SU-DHL-6 (cell line): Measurements from ENCODE around the gene HIGD2B.
"Not testable (repeated sequence)": the region's sequence is repeated elsewhere in the genome, so short reads cannot be mapped to it uniquely, and the experiment has no call there.

Source experiments
- H2AFZ ChIP-seq: fragments of 200-600 bp; sonication (generic); 2 replicates; pipeline ENCODE4 v1.6.1; 2014; ENCODE audit warnings: low read depth, mild to moderate bottlenecking, moderate library complexity, mixed read lengths, antibody characterized with exemption, low read length; ENCODE audit not compliant: severe bottlenecking
- H3F3A ChIP-seq: fragments of 200-600 bp; shearing (Covaris generic); 2 replicates; pipeline ENCODE4 v1.6.0; 2016; ENCODE audit warnings: antibody characterized with exemption, mild to moderate bottlenecking; ENCODE audit not compliant: insufficient read depth
- H3K27ac ChIP-seq: fragments of 200-600 bp; sonication (generic); 2 replicates; pipeline ENCODE4 v1.5.1; 2016; ENCODE audit warnings: low read depth, mild to moderate bottlenecking, low read length, moderate library complexity, mixed read lengths
- H3K27me3 ChIP-seq: fragments of 200-600 bp; sonication (generic), shearing (Covaris generic); 2 replicates; pipeline ENCODE4 v1.6.0; 2014; ENCODE audit warnings: mild to moderate bottlenecking, low read length
- H3K36me3 ChIP-seq: fragments of 200-600 bp; sonication (generic); 2 replicates; pipeline ENCODE4 v1.6.1; 2014; ENCODE audit warnings: mild to moderate bottlenecking, low read length, mixed read lengths
- H3K4me2 ChIP-seq: fragments of 300-600, 200-600 bp; shearing (Covaris generic), sonication (generic); 2 replicates; pipeline ENCODE4 v1.6.0; 2014; ENCODE audit warnings: low read length, low read depth, mild to moderate bottlenecking; ENCODE audit not compliant: poor library complexity, severe bottlenecking
- H3K4me3 ChIP-seq: fragments of 200-600 bp; sonication (generic); 2 replicates; pipeline ENCODE4 v1.5.1; 2014; ENCODE audit warnings: antibody characterized with exemption, low read length, mild to moderate bottlenecking, mixed read lengths; ENCODE audit not compliant: insufficient read depth, poor library complexity, severe bottlenecking
- H3K79me2 ChIP-seq: fragments of 200-600 bp; sonication (generic); 2 replicates; pipeline ENCODE4 v1.6.1; 2014; ENCODE audit warnings: mild to moderate bottlenecking, low read length, moderate library complexity; ENCODE audit not compliant: insufficient read depth
- H3K9ac ChIP-seq: fragments of 200-600 bp; sonication (generic); 2 replicates; pipeline ENCODE4 v1.7.0; 2014; ENCODE audit warnings: mild to moderate bottlenecking, low read length
- H3K9me2 ChIP-seq: fragments of 200-600 bp; sonication (generic); replicated peaks from 2 replicates; pipeline ENCODE4 v1.6.1; 2014; ENCODE audit warnings: low read length; ENCODE audit not compliant: insufficient read depth
- H3K9me3 ChIP-seq: fragments of 200-600 bp; sonication (generic); 2 replicates; pipeline ENCODE4 v1.6.1; 2014; ENCODE audit warnings: low read length, mixed read lengths; ENCODE audit not compliant: insufficient read depth
- H4K20me1 ChIP-seq: fragments of 200-600 bp; sonication (generic); 2 replicates; pipeline ENCODE4 v1.6.1; 2014; ENCODE audit warnings: low read depth, mild to moderate bottlenecking, antibody characterized with exemption, low read length, moderate library complexity, mixed read lengths
- EZH2phosphoT487 ChIP-seq: fragments of 200-600 bp; sonication (generic), shearing (Covaris generic); conservative IDR thresholded peaks from 2 replicates; pipeline ENCODE4 v1.6.1; 2018; ENCODE audit warnings: mild to moderate bottlenecking, antibody characterized with exemption, low read length, moderate library complexity, mixed read lengths
- TF ChIP-seq, protein P1 (sequence below): fragments of 200-600 bp; sonication (generic); IDR thresholded peaks from one replicate; pipeline ENCODE4 v1.5.1; 2017; ENCODE audit warnings: antibody characterized with exemption, mild to moderate bottlenecking, low read length, moderate library complexity; ENCODE audit not compliant: insufficient read depth, poor library complexity, severe bottlenecking

Gene HIGD2B

DNA sequence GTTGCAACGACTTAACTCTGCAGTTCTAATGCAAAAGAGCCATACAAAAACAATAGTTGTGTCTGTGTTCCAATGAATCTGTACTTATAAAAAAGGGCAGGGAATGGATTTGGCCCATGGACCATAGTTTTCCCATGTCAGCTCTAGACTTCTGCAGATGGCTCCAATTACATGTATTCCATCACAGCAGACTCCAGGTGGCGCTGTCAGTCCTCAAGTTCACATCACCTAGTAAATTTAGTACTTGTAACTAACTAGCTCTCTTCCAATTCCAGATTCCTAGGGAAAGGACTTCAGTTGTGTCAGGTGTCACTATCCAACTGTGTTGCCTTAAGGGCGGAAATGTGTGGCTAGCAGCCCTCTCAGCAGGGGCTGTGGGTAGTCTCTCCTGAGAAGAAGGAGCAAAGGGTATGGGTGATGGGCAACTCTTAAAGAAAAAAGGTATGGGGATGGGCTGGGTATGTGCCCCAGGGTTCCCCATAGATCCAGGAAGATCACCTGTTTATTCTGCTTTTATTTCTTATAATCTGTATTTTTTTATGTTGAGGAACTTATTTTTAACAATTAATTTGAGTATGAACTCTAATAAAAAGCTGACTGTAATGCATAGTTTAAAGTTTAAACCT, 36.2 kb upstream of the HIGD2B start:
- Histone ChIP-seq H3K9me2 (no peaks in the 10 kb centered on the region), H4K20me1 (no peaks in the 10 kb centered on the region), H3K9me3 (no peaks in the 10 kb centered on the region), H3K36me3 (no peaks in the 10 kb centered on the region), H3K4me3 (no peak overlapping the region), H3K79me2 (no peaks in the 10 kb centered on the region), H3K27me3 (no peaks in the 10 kb centered on the region), H3K9ac (no peak overlapping the region), H3F3A (no peaks in the 10 kb centered on the region), H3K4me2 (no peak overlapping the region), H3K27ac (no peak overlapping the region), H2AFZ (no peak overlapping the region)
- TF ChIP-seq, protein P1, sequence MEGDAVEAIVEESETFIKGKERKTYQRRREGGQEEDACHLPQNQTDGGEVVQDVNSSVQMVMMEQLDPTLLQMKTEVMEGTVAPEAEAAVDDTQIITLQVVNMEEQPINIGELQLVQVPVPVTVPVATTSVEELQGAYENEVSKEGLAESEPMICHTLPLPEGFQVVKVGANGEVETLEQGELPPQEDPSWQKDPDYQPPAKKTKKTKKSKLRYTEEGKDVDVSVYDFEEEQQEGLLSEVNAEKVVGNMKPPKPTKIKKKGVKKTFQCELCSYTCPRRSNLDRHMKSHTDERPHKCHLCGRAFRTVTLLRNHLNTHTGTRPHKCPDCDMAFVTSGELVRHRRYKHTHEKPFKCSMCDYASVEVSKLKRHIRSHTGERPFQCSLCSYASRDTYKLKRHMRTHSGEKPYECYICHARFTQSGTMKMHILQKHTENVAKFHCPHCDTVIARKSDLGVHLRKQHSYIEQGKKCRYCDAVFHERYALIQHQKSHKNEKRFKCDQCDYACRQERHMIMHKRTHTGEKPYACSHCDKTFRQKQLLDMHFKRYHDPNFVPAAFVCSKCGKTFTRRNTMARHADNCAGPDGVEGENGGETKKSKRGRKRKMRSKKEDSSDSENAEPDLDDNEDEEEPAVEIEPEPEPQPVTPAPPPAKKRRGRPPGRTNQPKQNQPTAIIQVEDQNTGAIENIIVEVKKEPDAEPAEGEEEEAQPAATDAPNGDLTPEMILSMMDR, result peak; percentile 86
- TF ChIP-seq EZH2phosphoT487, result no peak

- not testable (repeated sequence) for H3K4me2 ChIP-seq, H3K9ac ChIP-seq, H3F3A ChIP-seq, H2AFZ ChIP-seq, H3K4me3 ChIP-seq, H3K9me2 ChIP-seq, H3K27ac ChIP-seq, H3K79me2 ChIP-seq, H3K9me3 ChIP-seq, H4K20me1 ChIP-seq, H3K36me3 ChIP-seq, H3K27me3 ChIP-seq
These were observed 22.7 kb upstream of the HIGD2B start for GRCh38 chr15:72708551-72709303.

- H3K4me2 ChIP-seq, result no peak overlapping the region
- H3K27ac ChIP-seq, result no peak overlapping the region
- H3K36me3 ChIP-seq, result no peaks in the 10 kb centered on the region
- H2AFZ ChIP-seq, result no peak overlapping the region
- no peaks in the 10 kb centered on the region for H3K9me2 ChIP-seq
- H3F3A ChIP-seq, result no peaks in the 10 kb centered on the region
- no peaks in the 10 kb centered on the region for H4K20me1 ChIP-seq
- no peak overlapping the region for H3K9ac ChIP-seq
- no peak overlapping the region for H3K4me3 ChIP-seq
- H3K9me3 ChIP-seq, result no peaks in the 10 kb centered on the region
- no peaks in the 10 kb centered on the region for H3K27me3 ChIP-seq
- no peaks in the 10 kb centered on the region for H3K79me2 ChIP-seq
- no peak for TF ChIP-seq EZH2phosphoT487
These were observed 20.3 kb upstream of the HIGD2B start for GRCh38 chr15:72706266-72706665.

DNA sequence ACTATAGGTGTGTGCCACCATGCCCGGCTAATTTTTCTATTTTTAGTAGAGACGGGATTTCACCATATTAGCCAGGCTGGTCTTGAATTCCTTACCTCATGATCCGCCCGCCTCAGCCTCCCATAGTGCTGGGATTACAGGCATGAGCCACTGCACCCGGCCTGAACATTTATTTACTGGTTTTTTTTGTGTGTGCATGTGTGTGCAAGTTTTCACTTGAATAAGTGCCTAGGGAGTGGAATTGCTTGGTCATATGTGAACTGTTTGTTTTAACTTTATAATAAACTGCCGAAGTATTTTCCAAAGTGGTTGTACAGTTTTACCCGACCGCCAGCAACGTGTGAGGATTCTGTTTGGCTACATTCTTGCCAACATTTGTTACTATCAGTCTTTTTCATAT, 14.1 kb upstream of the HIGD2B start:
- Histone ChIP-seq H3K36me3 (0 out of 2 replicates have a peak, but pooled peaks cover 4% of the 10 kb centered on the region), H3K9me2 (no peaks in the 10 kb centered on the region), H3K4me2 (no peak overlapping the region), H3K79me2 (no peaks in the 10 kb centered on the region), H3K4me3 (no peak overlapping the region), H3F3A (no peaks in the 10 kb centered on the region), H2AFZ (no peak overlapping the region), H3K27me3 (no peaks in the 10 kb centered on the region), H3K9ac (no peak overlapping the region), H4K20me1 (no peaks in the 10 kb centered on the region), H3K9me3 (no peaks in the 10 kb centered on the region), H3K27ac (no peak overlapping the region)
- TF ChIP-seq, protein P1, result no peak
- no peak for TF ChIP-seq EZH2phosphoT487
